ENCODE data around the gene LXN. TPM values are rescaled to one million over a fixed set of nuclear protein-coding genes. Genes with fewer than 3 reads are reported as not detected.

LXN gene
- total RNA-seq, 1 donor = 152 TPM

- peak; percentile 79 for TF ChIP-seq CTCF (IDR thresholded peaks at IDR 0.05; ENCODE audit: insufficient read depth, low read length)
- DNase-seq (ENCODE audit: low read depth) = peak; percentile 86
- no peak overlapping the region for H3K4me3 ChIP-seq (ENCODE audit: low read depth, low read length)
Measured at GRCh38 chr3:158659454-158660237, 12.8 kb downstream of the LXN start.

GRCh38 chr3:158658889-158659288 is 13.6 kb downstream of the LXN start:
- no peak for DNase-seq (ENCODE audit: low read depth)
- TF ChIP-seq CTCF (IDR thresholded peaks at IDR 0.05; ENCODE audit: insufficient read depth, low read length) = no peak
- H3K4me3 ChIP-seq (ENCODE audit: low read depth, low read length) = no peak overlapping the region

GRCh38 chr3:158652463-158652862 is 20.0 kb downstream of the LXN start:
- TF ChIP-seq CTCF (IDR thresholded peaks at IDR 0.05; ENCODE audit: insufficient read depth, low read length) = no peak
- H3K4me3 ChIP-seq (ENCODE audit: low read depth, low read length) = no peak overlapping the region
- DNase-seq (ENCODE audit: low read depth) = no peak

GRCh38 chr3:158651192-158651591 is 21.3 kb downstream of the LXN start:
- DNase-seq (ENCODE audit: low read depth) = no peak
- no peak for TF ChIP-seq CTCF (IDR thresholded peaks at IDR 0.05; ENCODE audit: insufficient read depth, low read length)
- no peak overlapping the region for H3K4me3 ChIP-seq (ENCODE audit: low read depth, low read length)

GRCh38 chr3:158649791-158650190 is 22.7 kb downstream of the LXN start:
- no peak for TF ChIP-seq CTCF (IDR thresholded peaks at IDR 0.05; ENCODE audit: insufficient read depth, low read length)
- no peak for DNase-seq (ENCODE audit: low read depth)
- no peak overlapping the region for H3K4me3 ChIP-seq (ENCODE audit: low read depth, low read length)

- peak; percentile 95 for DNase-seq (ENCODE audit: low read depth)
- peak within 1 kb of the TSS; percentile 100 for H3K4me3 ChIP-seq (ENCODE audit: low read depth, low read length)
- peak; percentile 95 for TF ChIP-seq CTCF (IDR thresholded peaks at IDR 0.05; ENCODE audit: insufficient read depth, low read length)
Measured at GRCh38 chr3:158644345-158644908, 28.0 kb downstream of the LXN start, which contains the start of gene GFM1. TSS of gene GFM1 (plus strand) at chr3:158644527. CDS start at chr3:158644635, 108 bp downstream.
